Stimulated activated effector memory CD8-positive, alpha-beta T cell treated with anti-CD3 and anti-CD28 coated beads, Interleukin-12 subunit alpha, Interleukin-12 subunit beta, amount 100 ng/mL, for 72 hours (primary cell): ENCODE measurements around the gene NTSR2.

Experiments
- ATAC-seq: fragments of 150-1000 bp; cut with Tn5 transposase; 2 replicates; pipeline ENCODE4 v1.10.0; 2021
- DNase-seq, 2 donors: peaks; one replicate each; pipeline ENCODE4 v3.0.0; 2021 to 2022; ENCODE audit warnings: low spot score in 2 of 2
- H3K27ac Mint-ChIP-seq: one replicate; pipeline ENCODE4 v1.8.0; 2022; ENCODE audit warnings: mild to moderate bottlenecking, mixed read lengths
- H3K36me3 Mint-ChIP-seq: one replicate; pipeline ENCODE4 v1.8.0; 2022; ENCODE audit warnings: mild to moderate bottlenecking, mixed read lengths
- H3K4me1 Mint-ChIP-seq: one replicate; pipeline ENCODE4 v1.8.0; 2022; ENCODE audit warnings: mixed read lengths
- H3K4me3 Mint-ChIP-seq: one replicate; pipeline ENCODE4 v1.8.0; 2022; ENCODE audit warnings: mild to moderate bottlenecking, mixed read lengths
- H3K9me3 Mint-ChIP-seq: one replicate; pipeline ENCODE4 v1.8.0; 2022; ENCODE audit warnings: mixed read lengths

NTSR2 gene

DNA sequence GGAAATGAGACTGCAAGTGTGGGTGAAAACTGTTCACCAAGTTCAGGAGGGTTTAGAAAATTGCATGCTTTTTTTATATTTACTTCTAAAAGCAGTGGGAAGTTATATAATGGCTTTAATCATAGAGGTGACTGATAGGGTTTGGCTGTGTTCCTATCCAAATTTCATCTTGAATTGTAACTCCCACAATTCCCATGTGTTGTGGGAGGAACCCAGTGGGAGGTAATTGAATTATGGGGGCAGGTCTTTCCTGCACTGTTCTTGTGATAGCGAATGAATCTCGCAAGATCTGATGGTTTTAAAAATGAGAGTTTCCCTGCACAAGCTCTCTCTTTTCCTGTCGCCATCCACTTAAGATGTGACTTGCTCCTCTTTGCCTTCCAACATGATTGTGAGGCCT, 35.7 kb upstream of the NTSR2 start:
- DNase-seq, result no peak
- H3K4me1 Mint-ChIP-seq, result no peaks in the 10 kb centered on the region
- H3K27ac Mint-ChIP-seq, result no peak overlapping the region
- no peaks in the 10 kb centered on the region for H3K36me3 Mint-ChIP-seq
- no peaks in the 10 kb centered on the region for H3K9me3 Mint-ChIP-seq
- no peak for ATAC-seq
- H3K4me3 Mint-ChIP-seq, result no peak overlapping the region

DNA sequence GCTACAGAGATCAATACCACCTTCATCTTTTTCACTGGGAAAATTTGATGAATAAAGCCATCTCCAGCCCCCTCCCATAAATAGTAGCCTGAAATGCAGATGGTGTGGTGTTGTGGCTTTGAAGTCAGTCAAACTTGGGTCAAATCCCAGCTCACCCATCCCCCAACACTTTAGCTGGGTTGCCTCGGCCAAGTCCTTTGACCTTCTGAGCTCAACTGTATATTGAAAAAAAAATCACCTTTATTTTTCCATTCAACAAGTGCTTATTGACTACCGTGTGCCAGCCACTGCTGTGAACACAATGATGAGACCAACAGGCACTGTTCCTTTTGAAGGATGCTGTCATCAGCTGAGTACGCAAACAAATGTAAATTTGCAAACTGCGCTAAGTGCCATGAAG, 35.1 kb upstream of the NTSR2 start:
- no peaks in the 10 kb centered on the region for H3K4me1 Mint-ChIP-seq
- ATAC-seq (no peak), DNase-seq (no peak)
- no peaks in the 10 kb centered on the region for H3K36me3 Mint-ChIP-seq
- H3K9me3 Mint-ChIP-seq, result no peaks in the 10 kb centered on the region
- H3K4me3 Mint-ChIP-seq, result no peak overlapping the region
- H3K27ac Mint-ChIP-seq, result no peak overlapping the region

DNA sequence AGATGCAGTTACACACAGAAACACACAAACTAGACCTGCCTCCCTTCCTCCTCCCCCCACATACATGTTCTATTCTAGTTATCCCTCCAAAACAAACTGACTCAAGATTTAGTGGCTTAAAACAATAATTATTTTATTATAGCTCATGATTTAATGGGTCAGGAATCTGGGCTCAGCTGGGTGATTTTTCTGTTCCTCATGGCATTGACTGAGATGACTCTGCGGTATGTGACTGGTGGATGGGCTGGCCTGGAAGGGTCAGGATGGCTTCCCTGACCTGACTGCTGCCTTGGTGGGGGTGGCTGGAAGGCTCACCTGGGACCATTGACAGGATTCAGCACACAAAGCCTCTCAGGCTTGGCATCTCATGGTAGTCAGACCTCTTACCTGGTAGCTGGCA, 33.7 kb upstream of the NTSR2 start:
- Mint-ChIP-seq H3K4me3 (no peak overlapping the region), H3K4me1 (no peaks in the 10 kb centered on the region), H3K36me3 (no peaks in the 10 kb centered on the region), H3K9me3 (no peaks in the 10 kb centered on the region), H3K27ac (no peak overlapping the region)
- no peak for DNase-seq
- ATAC-seq, result no peak

DNA sequence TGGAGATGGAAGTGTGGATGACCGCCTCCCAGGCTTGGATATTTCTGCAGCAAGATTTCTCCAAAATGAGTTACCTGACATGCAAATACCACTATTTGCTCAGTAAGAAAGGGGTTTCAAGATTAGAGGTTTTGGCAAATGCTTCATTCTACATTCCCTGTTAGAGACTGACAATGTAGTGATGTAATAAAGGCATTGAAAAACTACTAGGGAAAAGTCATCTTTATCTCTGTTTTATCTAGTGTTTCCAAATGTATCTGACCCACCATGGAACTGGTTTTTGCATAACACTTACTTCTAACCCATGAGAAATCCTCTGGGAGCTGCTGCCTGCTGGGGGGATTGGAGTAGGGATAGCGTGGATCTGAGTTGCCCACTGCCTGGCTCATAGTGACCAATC, 33.0 kb upstream of the NTSR2 start:
- no peak for ATAC-seq
- Mint-ChIP-seq H3K4me3 (no peak overlapping the region), H3K4me1 (no peaks in the 10 kb centered on the region), H3K9me3 (no peaks in the 10 kb centered on the region), H3K36me3 (no peaks in the 10 kb centered on the region), H3K27ac (no peak overlapping the region)
- DNase-seq, result no peak

DNA sequence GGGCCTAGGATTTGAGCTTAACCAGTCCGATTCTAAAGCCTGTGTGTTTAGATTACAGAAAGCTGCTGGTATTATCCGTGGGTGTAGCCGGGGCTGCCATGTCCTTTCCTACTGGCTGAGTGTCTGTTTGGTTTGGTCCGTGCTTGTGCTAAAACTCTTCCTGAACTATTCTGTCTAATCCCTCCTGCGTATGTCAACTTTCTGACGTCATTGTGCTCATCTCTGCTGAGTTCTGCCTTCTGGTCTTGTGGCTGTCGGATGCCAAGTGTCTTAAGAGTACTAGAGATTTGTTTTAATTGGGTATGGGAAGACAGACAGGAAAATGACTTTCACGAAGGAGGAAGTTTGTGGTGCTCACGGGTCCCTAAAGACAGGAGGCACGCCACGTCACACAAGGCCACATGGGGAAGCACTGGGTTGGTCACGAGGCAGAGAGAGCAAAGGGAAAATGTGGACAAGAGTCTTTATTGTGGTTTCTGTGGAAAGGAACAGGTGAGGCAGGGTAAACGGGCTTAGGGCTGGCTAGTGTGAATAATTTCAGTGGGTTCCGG, 31.8 kb upstream of the NTSR2 start:
- Mint-ChIP-seq H3K27ac (no peak overlapping the region), H3K36me3 (no peaks in the 10 kb centered on the region), H3K4me1 (no peaks in the 10 kb centered on the region), H3K4me3 (no peak overlapping the region), H3K9me3 (no peaks in the 10 kb centered on the region)
- no peak for ATAC-seq
- no peak for DNase-seq

DNA sequence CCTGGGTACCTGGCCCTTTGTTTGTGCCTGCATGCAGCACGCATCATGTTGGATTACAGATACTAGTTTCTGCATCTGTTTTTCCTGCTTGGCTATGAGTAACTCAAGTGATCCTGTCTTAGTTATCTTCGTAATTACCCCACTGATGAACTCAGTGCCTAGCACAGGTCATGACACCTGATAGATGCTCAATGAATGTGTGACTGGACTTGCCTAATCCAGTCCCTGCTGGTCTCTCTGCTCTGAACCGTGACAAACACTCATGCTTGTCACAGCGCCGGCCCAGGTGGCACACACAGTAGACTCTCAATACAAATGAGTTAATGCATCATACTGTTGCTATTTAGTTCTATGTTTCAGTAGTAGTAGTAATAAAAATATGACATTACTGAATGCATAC, 31.2 kb upstream of the NTSR2 start:
- H3K36me3 Mint-ChIP-seq, result no peaks in the 10 kb centered on the region
- H3K9me3 Mint-ChIP-seq, result no peaks in the 10 kb centered on the region
- DNase-seq (no peak), ATAC-seq (no peak)
- H3K27ac Mint-ChIP-seq, result no peak overlapping the region
- no peak overlapping the region for H3K4me3 Mint-ChIP-seq
- no peaks in the 10 kb centered on the region for H3K4me1 Mint-ChIP-seq

DNA sequence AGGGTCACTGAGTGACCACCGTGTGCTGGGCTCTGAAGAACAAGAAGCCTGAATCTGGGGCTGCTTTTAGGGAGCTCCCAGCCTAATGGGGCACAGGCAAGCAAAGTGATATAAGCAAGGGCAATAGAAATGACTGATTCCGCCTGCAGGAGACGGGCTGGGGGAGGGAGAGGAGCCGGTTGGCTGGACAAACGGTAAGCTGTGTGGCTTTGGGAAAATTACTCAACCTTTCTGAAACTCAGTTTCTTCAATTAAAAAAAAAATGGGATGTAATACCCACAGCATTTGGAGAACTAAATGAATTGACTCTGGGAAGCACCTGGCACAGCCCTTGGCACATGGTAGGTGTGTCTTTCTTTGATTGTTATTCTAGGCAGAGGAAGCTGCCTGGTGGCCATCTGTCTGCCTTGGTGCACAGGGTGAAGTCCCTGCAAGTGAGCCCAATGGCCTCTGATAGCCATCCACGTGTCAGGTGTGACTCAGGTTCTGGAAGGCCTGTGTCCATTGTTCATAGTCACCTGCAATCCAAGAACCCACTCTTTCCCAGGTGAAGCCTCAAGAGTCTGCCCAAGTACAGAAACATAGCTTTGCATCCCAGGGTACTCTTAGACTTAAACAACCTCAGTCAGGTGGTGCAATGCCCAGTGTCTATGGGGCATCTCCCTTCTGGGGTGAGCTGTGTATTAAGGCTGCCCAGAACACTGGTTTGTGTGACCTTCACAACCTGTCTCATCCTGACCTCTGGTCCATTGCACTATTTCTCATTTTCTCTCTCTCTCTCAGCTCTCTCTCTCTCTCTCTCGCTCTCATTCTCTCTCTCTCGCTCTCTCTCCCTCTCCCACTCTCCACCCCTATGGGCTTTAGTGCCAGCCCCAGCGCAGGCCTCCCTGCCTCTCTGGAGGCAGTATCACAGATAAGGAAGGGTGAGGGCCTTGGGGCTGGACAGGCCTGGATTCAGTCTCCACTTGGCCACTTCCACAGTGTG, 30.0 kb upstream of the NTSR2 start:
- no peak for DNase-seq
- Mint-ChIP-seq H3K4me3 (no peak overlapping the region), H3K4me1 (no peaks in the 10 kb centered on the region), H3K36me3 (no peaks in the 10 kb centered on the region), H3K27ac (no peak overlapping the region), H3K9me3 (no peaks in the 10 kb centered on the region)
- ATAC-seq, result no peak

DNA sequence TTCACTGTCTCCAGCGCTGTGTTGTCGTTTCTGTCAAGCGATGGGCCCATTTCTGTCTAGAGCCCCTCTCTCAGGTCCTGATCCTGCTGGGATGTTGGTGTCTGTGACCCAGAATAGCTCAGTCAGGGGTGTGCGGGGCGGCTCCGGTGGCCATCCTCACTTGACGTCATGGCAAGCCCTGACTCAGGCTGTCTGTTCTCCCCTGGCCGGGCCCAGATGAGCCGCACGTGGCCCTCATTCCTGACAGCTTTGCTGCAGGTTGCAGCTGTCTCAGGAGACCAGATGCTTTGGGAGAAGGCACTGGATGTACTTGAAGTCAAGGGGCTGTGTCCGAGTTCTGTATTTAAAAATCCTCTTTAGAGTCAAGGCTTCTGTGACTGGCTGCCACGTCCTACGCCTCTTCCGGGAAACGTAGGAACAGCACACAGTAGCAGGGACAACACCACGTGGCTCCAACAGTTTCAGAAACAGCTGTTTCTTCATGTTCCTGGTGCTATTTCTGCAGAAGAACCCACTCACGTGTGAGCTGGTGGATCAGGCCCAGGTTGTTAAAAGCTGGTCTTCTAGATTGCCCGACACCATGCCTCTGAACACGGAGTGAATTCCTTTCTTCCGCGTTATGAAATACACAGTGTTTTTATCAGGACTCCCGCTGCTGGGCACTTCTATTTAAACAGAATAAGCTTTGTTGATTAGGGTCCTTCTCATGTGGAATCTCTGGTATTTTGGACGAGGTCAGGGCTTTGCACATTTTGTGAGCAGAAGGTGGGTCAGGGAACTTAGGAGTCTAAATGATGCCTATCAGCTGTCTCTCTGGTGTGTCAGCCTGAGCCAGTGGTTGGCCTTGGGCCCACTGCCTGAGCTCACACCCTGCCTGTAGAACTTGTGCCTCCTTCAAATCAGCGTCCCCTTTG, 28.3 kb upstream of the NTSR2 start:
- Mint-ChIP-seq H3K36me3 (no peaks in the 10 kb centered on the region), H3K27ac (no peak overlapping the region), H3K9me3 (no peaks in the 10 kb centered on the region), H3K4me3 (no peak overlapping the region), H3K4me1 (no peaks in the 10 kb centered on the region)
- ATAC-seq, result no peak
- DNase-seq, result no peak

DNA sequence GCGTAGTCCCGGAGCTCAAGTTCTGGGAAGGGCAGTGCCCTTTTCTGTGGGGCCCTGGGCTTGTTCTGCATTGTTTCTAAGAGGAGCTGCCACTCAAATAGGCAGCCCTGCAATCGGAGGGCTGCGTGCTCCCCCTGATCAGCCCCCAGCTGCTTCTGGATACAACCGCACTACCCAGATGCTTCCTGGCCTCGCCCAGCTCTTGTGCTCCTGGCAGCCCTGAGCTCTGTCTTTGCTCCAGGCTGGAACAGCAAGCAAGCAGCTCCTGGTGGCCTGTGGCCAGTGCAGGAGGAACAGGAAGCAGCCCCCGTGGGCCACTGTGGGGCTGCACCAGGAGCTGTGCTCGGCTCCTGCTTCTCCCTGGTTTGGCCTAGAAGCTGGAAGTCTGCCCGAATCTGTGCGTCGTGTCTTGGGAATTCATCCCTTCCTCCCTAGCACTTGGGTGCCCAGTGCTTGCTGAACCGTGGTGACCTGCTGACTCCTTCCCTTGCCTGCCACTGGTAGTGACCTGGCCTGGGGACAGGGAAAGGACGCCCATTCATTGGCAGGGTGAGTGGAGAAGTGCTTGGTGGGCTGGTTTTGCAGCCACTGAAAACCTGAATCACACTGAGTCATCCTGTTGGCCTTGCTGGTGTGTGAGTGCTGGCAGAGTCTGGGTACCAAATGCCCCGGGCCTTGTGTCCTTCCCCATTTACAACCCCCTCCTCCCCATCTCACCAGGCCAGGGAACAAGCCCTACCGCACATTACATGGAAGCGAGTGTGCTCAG, 27.3 kb upstream of the NTSR2 start:
- DNase-seq, result no peak
- H3K4me3 Mint-ChIP-seq, result no peak overlapping the region

DNA sequence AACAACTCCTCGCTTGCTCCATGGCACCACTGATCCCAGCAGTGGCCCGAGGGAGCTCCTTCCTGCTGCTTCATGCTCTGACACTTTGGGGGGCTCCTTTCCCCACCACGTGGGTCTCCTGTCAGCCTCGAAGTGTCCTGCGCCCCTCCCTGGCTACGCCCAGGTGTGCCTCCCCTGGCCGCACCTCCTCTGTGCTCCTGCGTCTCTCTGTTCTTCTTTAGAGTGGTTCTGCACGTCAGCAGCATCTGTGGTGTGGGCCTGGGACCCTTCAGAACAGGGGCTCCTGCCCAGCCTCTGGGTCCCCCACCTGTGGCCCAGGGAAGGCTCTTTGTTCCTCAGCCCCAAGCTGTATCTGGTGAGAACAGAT, 26.7 kb upstream of the NTSR2 start:
- H3K4me3 Mint-ChIP-seq, result no peak overlapping the region
- DNase-seq, result no peak
- no peak for ATAC-seq

More for the DNA sequence above, 27.3 kb upstream of the NTSR2 start:
- Mint-ChIP-seq H3K4me1 (no peaks in the 10 kb centered on the region), H3K36me3 (no peaks in the 10 kb centered on the region), H3K9me3 (no peaks in the 10 kb centered on the region), H3K27ac (no peak overlapping the region)
- peak; percentile 53 for ATAC-seq

DNA sequence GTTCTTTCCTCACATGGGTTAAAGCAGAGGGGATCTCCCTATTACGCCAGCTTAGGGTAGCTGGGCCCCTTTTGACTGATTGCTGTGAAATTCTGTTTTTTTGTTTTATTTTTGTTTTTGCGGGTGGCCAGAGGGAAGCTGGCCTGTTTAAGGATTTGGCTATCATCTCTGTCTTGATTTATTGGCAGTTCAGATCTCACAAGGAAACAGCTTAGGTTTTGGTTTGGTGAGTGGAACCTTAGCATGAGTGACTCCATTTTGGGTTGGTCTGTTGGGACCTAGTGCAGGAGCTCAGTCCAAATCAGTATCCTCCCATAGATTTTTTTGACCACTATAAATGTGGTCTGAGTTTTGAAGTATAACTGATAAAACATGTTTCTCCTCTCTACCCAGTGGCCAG, 25.6 kb upstream of the NTSR2 start:
- no peak overlapping the region for H3K27ac Mint-ChIP-seq

More for the DNA sequence above, 26.7 kb upstream of the NTSR2 start:
- no peaks in the 10 kb centered on the region for H3K9me3 Mint-ChIP-seq
- no peaks in the 10 kb centered on the region for H3K36me3 Mint-ChIP-seq
- no peak overlapping the region for H3K27ac Mint-ChIP-seq
- H3K4me1 Mint-ChIP-seq, result no peaks in the 10 kb centered on the region

DNA sequence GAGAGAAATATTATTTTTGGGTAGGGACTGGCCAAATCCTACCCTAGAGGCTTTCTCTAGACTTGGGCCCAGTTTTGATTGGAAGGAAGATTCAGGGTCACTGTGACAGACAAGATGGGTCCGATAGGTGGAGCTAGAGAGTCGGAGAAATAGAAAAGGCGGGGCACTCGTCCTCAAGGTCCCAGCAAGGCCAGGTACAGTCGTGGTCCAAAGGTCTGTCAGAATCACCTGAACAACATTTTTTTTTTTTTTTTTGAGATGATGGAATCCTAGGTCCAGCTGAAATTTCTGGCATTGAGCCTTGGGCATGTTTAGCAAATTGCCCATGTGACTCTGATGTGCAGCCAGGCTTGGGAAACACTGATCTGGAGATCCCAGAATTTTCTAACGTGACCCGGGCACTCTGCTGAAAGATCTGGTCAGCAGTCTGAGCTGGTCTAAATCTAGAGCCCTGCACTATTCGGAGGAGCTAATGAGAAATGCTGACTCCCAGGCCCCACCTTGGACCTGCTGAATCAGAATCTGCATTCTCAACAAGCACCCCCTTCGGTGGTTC, 23.0 kb upstream of the NTSR2 start:
- ATAC-seq (peak; percentile 82), DNase-seq (peak; percentile 51 to 79)
- H3K9me3 Mint-ChIP-seq, result no peaks in the 10 kb centered on the region
- H3K27ac Mint-ChIP-seq, result no peak overlapping the region
- no peaks in the 10 kb centered on the region for H3K36me3 Mint-ChIP-seq
- no peak overlapping the region for H3K4me3 Mint-ChIP-seq
- peaks cover 9% of the 10 kb centered on the region for H3K4me1 Mint-ChIP-seq

More for the DNA sequence above, 25.6 kb upstream of the NTSR2 start:
- DNase-seq, result no peak
- no peaks in the 10 kb centered on the region for H3K4me1 Mint-ChIP-seq
- H3K4me3 Mint-ChIP-seq, result no peak overlapping the region
- no peaks in the 10 kb centered on the region for H3K9me3 Mint-ChIP-seq
- no peaks in the 10 kb centered on the region for H3K36me3 Mint-ChIP-seq
- ATAC-seq, result no peak

DNA sequence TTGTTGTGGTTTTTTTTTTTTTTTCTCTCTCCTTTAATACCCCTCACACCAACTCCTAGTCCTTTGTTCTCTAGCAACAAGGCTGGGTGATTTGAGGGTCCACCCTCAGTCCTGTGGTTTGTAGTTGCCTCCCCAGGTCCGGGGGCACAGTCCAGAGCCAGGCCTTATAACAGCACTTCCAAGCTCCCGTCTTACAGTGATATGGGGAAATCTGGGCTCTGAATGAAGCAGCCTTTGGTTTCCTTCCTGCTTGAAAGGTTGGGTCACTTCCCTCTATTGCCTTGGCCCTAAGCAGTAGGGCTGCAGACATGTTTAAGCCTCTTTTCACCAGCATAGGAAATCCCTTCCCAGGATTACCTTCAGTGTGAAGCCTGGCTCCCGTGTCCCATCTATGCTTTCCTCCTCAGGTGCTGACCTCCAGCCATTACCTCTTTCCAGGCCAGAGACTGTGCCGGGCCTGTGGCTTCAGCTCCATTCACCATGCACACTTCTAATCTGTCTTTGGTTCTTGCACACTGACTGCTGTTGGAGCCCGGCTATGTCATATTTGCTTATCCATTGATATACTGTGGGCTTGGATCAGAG, 21.2 kb upstream of the NTSR2 start:
- ATAC-seq (no peak), DNase-seq (no peak)
- peaks cover 11% of the 10 kb centered on the region for H3K4me1 Mint-ChIP-seq
- no peak overlapping the region for H3K4me3 Mint-ChIP-seq
- H3K36me3 Mint-ChIP-seq, result no peaks in the 10 kb centered on the region
- H3K27ac Mint-ChIP-seq, result no peak overlapping the region
- no peaks in the 10 kb centered on the region for H3K9me3 Mint-ChIP-seq
